HTERT RPE-1 (cell line): ENCODE results near the gene ARRDC2.

Experiments
- in situ Hi-C: fragments of 300-500 bp; cut with MboI; formaldehyde crosslinking; loops from 4 replicates; pipeline ENCODE4 v1.14.3; 2020; ENCODE audit warnings: low sequenced_read_pairs

ARRDC2 gene

GRCh38 chr19:18057557-18057956 lies 49.6 kb downstream of the ARRDC2 start:
- in situ Hi-C loops, result no loop called here

- in situ Hi-C loops, result no loop called here
Observed at GRCh38 chr19:18058208-18059009, 50.4 kb downstream of the ARRDC2 start.

DNA sequence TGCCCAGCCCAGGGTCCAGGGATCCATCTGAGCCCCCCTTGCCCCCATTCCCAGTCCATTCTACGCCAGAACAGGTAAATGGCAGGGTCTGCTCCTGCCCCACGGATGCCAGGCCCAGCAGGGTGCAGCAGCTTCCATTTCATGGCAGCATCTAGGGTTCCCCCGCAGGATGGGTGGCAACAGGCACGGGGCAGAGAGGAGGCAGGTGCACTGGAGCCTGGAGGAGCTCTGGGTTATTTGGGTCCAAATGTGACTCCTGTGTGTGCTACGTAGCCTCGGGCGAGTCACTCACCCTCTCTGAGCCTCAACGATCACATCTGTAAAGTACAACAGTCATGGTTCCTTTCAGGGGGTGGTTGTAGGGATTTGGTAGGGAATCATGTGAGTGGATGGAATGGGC lies 51.3 kb downstream of the ARRDC2 start:
- in situ Hi-C loops, result no loop called here

- in situ Hi-C loops, result no loop called here
Observed at GRCh38 chr19:18059902-18060301, 51.9 kb downstream of the ARRDC2 start.

DNA sequence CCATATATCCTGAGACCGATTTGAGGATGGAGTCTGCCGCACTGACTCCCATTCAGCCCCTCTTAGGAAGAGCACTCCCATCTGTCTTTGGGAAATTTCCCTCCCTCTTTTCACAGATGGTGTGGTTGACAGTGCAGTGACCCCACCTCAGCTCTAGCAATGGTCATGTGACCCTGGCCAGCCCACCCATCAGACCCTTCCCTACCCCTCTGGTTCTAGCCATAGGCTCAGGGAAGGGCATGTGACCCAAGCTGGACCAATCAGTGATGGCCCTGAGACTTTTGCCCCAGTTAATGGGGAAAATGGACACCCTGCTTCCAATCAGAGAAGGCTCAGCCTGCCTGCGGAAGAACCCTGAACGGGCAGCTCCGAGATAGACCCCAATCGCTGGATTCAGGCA lies 52.5 kb downstream of the ARRDC2 start:
- in situ Hi-C loops, result no loop called here

DNA sequence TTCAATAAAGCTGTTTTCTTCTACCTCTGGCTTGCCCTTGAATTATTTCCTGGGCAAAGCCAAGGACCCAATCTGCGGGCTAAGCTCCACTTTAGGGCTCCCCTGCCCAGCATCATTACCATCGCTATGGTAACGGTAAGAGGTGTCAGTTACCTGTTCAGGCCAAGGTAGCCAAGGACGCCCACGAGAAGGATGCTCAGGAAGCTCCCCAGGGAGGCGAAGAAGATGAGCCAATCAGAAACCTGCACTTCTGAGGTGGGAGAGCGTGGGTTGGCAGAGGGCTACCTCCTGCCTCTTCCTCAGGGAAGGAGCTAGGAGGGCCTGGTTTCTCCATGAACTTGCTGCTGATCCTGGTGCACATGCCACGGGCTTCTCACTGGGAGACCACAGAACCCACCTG lies 54.1 kb downstream of the ARRDC2 start:
- in situ Hi-C loops, result no loop called here

DNA sequence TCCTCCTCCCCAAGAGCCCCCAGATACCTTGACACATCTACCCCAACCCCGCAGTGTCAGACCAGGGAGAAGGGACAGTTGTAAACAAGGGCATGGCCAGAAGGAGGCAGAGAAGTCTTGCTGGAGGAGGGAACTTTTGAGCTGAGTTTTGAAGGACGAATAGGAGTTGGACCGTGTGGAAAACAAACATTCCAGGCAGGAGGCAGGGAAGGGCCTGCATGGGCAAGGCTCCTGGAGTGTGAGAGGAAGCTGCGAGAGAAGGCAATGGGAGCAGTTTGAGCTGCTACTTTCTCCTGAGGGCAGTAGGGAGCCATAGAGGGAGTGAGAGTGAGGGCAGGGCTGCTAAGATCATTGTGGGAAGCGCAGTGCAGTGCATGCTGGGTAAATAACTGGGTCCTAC lies 55.5 kb downstream of the ARRDC2 start:
- in situ Hi-C loops, result no loop called here
